HFF-Myc (cell line): ENCODE measurements around the gene ZNF335.

Experiments used
- DNase-seq: peaks from one replicate; pipeline ENCODE4 v3.0.0-alpha.2; 2011; ENCODE audit warnings: low read depth; ENCODE audit errors: extremely low read depth
- H3K4me3 ChIP-seq: replicated peaks from 2 replicates; pipeline ENCODE4 v1.5.1; 2011; ENCODE audit warnings: low read depth, mild to moderate bottlenecking, control low read depth, low read length
- CTCF ChIP-seq: IDR thresholded peaks from 2 replicates; pipeline ENCODE4 v1.5.1; 2012; ENCODE audit warnings: mild to moderate bottlenecking, low read depth, low read length, control low read depth; ENCODE audit errors: missing control alignments

The ZNF335 gene

GRCh38 chr20:45948261-45948733 is 23.7 kb downstream of the ZNF335 start:
- no peak for DNase-seq
- TF ChIP-seq CTCF, result no peak

GRCh38 chr20:45947110-45947866 is 24.7 kb downstream of the ZNF335 start:
- H3K4me3 ChIP-seq, result no peak overlapping the region
- DNase-seq, result no peak
- no peak for TF ChIP-seq CTCF

More at GRCh38 chr20:45948261-45948733, 23.7 kb downstream of the ZNF335 start:
- no peak overlapping the region for H3K4me3 ChIP-seq

- TF ChIP-seq CTCF, result no peak
- H3K4me3 ChIP-seq, result no peak overlapping the region
- no peak for DNase-seq
Observed at GRCh38 chr20:45946149-45946970, 25.6 kb downstream of the ZNF335 start.

- no peak overlapping the region for H3K4me3 ChIP-seq
- DNase-seq, result no peak
- TF ChIP-seq CTCF, result no peak
Observed at GRCh38 chr20:45945678-45946148, 26.3 kb downstream of the ZNF335 start.

- no peak for TF ChIP-seq CTCF
- no peak for DNase-seq
- no peak overlapping the region for H3K4me3 ChIP-seq
Observed at GRCh38 chr20:45944965-45945677, 26.9 kb downstream of the ZNF335 start.

GRCh38 chr20:45944151-45944964 is 27.6 kb downstream of the ZNF335 start:
- TF ChIP-seq CTCF, result no peak
- no peak for DNase-seq
- H3K4me3 ChIP-seq, result no peak overlapping the region
